Nucleus accumbens (tissue), 56 donors: Measurements from ENCODE around the gene TBX4.
"Not testable (repeated sequence)": the region's sequence is repeated elsewhere in the genome, so short reads cannot be mapped to it uniquely, and the experiment has no call there.

Experiments
- DNase-seq, 56 donors: peaks; one replicate each; lab custom pipeline; 2025; lab: John Stamatoyannopoulos, UW

Gene TBX4

DNA sequence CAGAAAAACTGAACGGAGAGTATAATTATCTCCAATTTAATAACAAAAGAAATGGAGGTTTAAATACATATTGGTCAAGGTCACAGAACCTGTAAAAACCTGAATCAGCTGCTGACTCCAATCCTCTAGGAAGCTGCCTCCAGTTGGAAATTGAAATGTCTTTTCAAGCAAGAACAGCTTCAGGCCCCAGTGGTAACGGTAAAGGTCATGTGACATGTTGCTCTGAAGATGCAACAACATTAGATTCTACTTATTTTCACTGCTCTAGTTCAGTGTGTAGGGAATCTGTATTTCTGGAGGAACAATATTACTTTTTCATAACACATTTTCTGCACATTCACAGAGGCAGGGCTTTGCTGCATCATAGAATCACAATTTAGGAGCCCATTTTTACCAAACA, 58.8 kb downstream of the TBX4 start:
- DNase-seq = no peak

DNA sequence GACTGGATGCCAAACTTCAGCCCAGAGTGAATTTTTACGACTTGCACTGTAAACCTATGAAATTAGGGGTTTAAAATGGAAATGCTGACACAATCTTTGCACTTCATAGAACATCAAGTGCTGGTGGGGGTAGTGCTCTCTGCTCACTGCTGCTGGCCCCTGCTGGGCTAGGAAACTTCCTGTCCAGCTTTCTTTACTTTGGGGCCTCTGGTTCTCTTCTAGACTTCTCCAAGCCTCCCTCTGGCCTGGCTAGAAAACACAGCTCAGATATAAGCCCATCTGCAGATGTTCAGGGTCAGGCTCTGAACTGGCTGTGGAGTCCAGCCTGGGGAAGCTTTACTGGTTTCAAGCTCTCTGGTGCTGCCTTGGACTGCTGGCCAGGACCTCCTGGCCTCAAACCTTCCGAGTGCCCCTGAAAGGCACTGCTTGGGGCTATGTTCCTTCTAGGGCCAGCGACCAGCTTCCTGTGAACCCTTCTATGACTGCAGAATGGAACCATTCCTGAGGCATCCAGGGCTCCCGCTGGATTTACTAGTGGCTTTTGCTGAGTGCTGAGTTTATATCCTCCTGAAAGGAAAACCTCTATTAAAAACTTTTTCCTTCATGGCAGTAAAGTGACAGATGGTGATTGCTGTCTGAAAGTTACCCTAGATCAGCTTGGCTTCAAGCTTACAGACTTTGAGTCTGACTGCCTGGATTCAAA, 59.4 kb downstream of the TBX4 start:
- DNase-seq = no peak

DNA sequence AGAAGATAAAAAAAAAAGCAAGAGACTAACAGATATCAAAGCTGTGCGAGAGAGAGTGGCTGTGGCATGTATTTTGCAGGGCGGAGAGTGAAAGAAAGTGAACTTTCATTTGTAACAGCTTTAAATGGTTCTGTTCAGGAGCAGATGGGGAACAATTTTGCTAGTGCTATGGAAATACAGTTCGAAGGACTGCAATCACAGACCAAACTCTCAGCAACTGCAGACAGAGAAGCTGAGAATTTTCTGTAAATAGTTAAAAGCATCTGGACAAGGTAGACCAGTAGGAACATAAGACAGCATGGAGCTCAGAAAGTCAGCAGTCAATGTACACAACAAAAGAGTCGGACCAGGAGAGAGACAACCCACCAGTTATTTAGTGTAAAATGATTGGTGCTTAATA, 62.3 kb downstream of the TBX4 start:
- DNase-seq = no peak

DNA sequence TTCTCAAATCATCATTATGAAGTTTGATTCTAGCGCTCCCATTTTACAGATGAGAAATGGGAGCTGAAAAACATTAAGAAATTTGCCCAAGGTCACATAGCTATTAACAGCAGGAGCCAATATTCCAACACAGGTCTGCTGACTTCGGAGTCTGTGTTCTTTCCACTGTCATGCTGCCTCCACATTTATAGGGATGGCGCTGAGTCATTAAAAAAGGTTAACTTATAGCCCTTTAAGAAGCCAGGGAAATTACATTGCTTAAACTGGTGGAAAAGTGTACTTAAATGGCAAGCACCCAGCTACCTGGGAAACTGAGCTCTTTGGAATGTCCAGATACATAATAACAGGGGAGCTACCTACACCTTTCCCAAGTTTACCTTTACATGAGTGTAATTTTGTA, 65.0 kb downstream of the TBX4 start:
- no peak for DNase-seq

DNA sequence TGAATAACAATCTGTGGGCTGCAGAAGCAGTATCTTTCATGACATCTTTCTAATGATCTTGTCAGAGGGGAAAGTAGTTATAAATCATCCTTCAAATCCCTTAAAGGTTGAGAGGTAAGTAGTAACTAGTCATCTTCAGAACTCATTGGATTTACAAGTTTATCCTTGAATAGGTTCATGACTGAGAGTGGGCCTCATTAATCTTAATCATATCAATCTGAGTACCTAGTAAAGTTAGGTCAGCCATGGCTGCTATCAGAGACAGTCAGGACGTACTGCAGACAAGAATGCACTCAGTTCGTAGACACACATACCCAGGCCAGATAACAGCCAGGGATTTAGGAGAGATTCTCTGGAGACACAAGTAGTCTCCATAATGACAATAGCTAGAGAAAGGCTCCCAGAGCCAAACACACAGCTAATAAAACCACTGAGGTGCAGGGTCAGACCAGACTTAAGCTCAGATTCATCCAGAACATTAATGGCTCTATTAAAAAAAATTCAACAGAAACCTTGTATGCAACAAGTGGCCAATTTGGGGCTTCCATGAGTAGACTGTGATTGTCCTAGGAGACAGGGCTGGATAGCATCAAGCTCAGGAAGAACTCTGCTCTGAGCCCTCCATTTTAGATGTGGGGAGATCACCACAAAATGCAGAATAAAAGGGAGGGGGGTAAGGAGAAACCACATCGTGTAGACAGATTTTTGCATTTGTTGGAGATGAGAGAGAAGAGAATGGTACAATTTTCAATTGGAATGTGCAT, 65.8 kb downstream of the TBX4 start:
- no peak for DNase-seq

DNA sequence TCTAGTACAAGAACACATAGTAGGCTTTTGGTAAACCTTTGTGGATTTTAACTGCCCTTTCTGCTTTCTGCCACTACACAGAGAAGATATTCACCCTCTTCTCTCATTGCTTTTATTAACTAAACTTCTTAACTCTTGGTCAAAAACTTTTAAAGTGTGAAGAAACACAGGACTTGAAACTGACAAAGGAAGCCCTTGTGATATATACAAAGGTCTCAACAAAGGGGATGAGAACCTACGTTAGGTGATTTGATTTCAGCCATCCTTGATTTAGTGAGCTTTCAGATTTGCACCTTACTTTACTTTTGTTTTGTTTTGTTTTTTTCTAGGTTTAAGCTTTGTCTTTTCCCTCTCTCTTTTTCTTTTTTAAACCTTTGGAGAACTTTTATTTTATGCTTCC, 66.9 kb downstream of the TBX4 start:
- DNase-seq = no peak

DNA sequence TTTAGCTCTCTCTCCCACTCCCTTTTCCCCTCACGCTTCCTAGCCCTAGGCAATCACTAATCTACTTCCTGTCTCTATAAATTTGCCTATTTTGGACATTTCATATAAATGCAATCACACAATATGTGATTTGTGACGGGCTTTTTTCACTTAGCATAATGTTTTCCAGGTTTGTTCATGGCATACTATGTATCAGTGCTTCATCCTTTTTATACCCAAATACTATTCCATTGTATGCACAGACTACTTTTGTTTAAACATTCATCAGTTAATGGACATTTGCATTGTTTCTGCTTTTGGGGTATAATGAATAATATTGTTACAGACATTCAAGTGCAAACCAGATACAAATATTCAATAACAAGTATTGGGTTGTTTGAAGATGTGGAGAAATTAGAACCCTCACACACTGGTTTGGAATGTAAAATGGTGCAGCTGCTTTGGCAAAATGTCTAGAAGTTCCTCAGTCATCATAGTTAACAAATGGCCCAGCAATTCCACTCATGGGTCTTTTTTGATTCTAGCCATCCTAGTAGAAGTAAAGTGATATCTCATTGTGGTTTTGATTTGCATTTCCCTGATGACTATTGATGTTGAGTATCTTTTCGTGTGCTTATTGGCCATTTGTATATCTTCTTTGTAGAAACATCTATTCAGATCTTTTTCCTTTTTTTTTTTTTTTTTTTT, 67.7 kb downstream of the TBX4 start:
- DNase-seq = no peak

DNA sequence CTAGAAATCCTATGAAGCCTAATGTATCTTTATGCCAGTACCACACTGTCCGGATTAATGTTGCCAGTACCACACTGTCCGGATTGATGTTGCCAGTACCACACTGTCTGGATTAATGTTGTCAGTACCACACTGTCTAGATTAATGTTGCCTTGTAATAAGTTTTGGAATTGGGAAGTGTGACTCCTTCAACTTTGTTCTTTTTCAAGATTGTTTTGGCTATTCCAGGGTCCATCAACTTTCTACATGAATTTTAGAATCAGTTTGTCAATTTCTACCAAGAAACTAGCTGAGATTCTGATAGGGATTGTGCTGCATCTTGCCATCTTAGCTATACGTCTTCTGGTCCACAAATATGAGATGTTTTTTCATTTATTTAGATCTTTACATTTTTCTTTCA, 68.7 kb downstream of the TBX4 start:
- DNase-seq = no peak

DNA sequence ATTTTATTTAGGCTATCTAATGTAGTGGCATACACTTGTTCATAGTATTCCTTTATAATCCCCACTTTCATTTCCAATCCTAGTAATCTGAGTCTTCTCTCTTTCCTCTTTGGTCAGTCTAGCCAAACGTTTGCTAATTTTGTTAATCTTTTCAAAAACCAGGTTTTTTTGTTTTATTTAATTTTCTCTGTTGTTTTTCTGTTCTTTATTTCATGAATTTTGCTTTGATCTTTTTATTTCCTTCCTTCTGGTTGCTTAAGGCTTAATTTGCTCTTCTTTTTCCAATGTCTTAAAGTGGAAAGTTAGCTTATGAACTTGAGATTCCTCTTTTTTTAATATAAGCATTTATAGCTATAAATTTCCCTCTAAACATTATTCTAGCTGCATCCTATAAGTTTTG, 69.9 kb downstream of the TBX4 start:
- no peak for DNase-seq

DNA sequence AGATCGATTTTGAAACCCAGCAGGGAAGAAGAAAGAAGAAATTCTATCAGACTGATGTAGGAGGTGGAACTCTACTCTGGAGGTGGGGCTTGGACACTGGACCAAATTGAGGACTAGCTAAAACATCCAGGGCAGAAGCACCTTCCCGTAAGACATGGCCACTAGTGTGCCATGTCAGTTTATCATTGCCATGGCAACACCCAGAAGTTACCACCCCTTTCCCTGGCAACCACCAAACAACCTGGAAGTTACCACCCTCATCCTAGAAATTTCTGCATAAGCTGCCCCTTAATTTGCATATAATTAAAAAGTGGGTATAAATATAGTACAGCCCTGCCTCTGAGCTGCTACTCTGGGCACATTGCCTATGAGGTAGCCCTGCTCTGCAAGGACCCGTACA, 72.1 kb downstream of the TBX4 start:
- no peak for DNase-seq

DNA sequence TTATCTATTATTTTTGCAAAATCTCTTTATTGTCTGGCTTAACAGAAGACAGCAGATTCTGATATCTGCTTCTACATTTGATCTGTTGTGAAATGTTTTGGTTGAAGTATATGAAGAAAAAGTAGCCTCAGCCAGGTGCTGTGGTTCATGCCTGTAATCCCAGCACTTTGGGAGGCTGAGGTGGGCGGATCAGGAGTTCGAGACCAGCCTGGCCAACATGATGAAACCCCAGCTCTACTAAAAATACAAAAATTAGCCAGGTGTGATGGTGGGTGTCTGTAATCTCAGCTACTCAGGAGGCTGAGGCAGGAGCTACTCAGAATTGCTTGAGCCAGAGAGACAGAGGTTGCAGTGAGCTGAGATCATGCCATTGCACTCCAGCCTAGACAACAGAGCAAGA, 75.2 kb downstream of the TBX4 start:
- not testable (repeated sequence) for DNase-seq

DNA sequence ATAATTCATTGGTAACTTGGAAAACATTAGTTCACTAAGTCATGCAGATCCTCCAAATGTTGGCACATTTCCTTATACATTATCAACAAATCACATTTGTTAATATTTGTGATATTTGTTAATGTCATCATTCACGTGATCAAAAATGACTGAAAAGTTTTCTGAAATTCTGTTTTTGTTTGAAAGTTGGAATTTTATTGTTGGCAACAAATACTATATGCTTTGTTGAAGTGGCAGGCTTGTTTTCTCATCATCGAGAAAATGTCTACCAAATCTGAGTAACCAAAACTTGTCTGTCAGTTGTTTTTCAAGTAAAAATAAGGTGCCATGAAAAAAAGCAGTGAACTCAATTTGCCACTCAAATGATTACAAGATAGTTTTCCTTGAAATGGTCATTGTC, 75.9 kb downstream of the TBX4 start:
- DNase-seq = no peak

DNA sequence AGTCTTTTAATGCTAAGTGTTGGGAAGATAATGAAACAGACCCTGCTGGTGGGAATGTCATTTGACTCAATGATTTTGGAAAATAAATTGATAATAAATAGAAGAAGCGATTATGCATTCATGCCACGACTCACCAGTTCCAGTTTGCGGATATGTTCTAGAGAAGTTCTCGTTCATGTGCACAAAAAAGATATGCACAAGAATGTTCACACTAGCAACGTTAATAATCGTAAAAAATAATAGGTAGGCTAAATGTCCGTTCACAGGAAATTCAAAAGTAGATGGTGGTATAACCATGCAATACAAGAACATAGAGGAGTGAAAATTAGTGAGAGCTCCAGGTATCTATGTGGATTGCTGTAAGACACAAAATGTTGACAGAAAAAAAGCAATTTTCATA, 79.0 kb downstream of the TBX4 start:
- no peak for DNase-seq

DNA sequence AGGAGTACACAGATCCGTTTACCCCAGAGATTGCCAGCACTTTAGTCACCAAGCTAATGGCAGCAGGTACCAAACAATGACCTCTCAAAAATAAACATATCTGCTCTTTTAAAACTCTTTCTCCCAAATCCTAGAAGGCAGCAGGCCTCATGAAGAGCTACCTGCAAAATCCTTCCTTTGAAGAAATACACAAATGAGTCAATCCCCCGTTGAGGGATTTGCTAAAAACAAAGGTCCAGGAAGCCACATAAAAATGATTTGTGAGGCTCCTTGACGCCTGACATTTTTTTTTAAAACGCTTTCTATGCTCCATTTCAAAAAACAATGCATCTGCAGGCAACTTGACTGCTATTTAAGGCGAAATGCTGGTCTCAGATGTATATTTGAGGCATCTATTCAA, 80.6 kb downstream of the TBX4 start:
- DNase-seq = no peak

DNA sequence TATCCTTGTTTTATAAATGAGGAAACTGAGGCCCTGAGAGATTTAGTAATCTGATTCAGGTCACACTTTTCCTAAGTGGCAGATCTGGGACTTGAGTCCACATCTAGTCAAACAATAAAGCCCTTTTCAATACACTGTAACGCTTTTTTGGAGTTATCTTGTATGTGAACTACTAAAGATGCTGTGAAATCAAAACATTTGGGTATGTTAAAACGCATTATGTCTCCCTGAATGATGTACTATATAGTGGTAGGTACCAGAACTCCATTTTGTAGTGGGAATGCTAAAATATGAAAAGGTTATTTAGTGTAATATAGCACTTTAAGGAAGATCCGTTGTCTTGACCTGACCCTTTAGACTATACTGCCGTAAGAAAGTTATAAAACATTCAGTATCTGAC, 81.6 kb downstream of the TBX4 start:
- DNase-seq = no peak

DNA sequence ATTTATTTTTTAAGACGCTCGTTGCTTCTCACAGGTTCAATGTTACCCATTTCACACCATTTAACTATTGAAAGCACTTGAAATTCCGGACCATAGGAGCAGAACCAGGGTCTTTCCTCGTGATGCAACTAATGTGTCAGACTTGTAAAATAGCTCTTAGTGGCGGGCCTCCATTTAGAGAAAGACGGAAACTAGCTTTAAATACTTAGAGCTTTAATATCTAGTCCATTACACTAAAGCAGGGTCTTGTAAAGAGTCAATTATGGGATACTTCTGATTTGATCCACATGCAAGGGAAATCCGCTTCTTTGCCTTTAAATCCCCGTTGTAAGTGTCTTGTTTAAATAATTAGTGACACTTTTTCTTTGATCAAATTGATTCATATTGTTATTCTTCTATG, 82.2 kb downstream of the TBX4 start:
- DNase-seq = no peak
